ENCODE measurements around the gene CES4A.

CES4A gene

DNA sequence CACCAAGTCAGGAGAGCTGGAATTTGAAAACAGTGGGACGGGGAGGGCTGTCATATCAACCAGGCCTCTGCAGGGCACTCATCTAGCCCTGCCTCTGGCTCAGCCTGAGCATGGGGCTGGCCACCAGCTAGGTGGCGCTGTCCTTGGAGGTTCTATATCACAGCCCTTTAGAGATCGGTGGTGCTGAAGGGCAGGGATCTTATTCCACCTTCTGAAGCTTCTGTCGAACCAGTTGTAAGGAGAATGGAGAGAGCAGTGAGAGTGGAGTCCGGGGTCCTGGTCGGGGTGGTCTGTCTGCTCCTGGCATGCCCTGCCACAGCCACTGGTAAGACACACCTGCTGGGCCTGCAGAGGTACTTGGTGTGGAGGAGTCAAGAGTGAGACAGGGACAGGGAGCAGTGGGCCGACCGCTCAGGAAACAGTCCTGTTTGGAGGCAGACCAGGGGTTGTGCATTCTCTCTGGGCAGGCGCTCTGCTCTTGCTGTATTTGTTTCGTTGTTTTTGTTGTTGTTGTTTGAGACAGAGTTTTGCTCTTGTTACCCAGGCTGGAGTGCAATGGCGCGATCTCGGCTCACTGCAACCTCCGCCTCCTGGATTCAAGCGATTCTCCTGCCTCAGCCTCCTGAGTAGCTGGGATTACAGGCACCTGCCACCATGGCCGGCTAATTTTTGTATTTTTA, 27.2 kb upstream of the CES4A start, which contains the start of gene CES3 (continued):
- TF ChIP-seq ZNF664 (tag by site-specific recombination; IDR thresholded peaks at IDR 0.05) (no peak), ZNF747 (tag by site-specific recombination; IDR thresholded peaks at IDR 0.05) (no peak), FEZF1 (tag by site-specific recombination; IDR thresholded peaks at IDR 0.05) (no peak), ZNF654 (tag by site-specific recombination; IDR thresholded peaks at IDR 0.05; ENCODE audit: low read depth) (0 out of 2 replicates have a peak, but pooled peaks have one; percentile 11), ZNF600 (tag by site-specific recombination; IDR thresholded peaks at IDR 0.05) (peak; percentile 74), ZNF843 (tag by site-specific recombination; IDR thresholded peaks at IDR 0.05) (0 out of 2 replicates have a peak, but pooled peaks have one; percentile 33), SP7 (tag by site-specific recombination; IDR thresholded peaks at IDR 0.05) (peak; percentile 37), ZNF473 (tag by site-specific recombination; IDR thresholded peaks at IDR 0.05) (no peak), KLF7 (tag by site-specific recombination; IDR thresholded peaks at IDR 0.05; ENCODE audit: borderline replicate concordance) (no peak), ZXDB (tag by site-specific recombination; IDR thresholded peaks at IDR 0.05) (peak; percentile 53; the same call in 1 of the 2 replicates), ZBTB17 (tag by site-specific recombination; IDR thresholded peaks at IDR 0.05) (peak; percentile 83), KLF1 (tag by site-specific recombination; IDR thresholded peaks at IDR 0.05) (peak; percentile 7; the same call in 1 of the 2 replicates), IKZF3 (tag by site-specific recombination; IDR thresholded peaks at IDR 0.05) (0 out of 2 replicates have a peak, but pooled peaks have one; percentile 23), ZNF629 (tag by site-specific recombination; IDR thresholded peaks at IDR 0.05) (no peak)
- TF ChIP-seq, protein P1, sequence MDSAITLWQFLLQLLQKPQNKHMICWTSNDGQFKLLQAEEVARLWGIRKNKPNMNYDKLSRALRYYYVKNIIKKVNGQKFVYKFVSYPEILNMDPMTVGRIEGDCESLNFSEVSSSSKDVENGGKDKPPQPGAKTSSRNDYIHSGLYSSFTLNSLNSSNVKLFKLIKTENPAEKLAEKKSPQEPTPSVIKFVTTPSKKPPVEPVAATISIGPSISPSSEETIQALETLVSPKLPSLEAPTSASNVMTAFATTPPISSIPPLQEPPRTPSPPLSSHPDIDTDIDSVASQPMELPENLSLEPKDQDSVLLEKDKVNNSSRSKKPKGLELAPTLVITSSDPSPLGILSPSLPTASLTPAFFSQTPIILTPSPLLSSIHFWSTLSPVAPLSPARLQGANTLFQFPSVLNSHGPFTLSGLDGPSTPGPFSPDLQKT (IDR thresholded peaks at IDR 0.05; ENCODE audit: borderline replicate concordance, low read depth, low read length): no peak
- TF ChIP-seq, protein P2, sequence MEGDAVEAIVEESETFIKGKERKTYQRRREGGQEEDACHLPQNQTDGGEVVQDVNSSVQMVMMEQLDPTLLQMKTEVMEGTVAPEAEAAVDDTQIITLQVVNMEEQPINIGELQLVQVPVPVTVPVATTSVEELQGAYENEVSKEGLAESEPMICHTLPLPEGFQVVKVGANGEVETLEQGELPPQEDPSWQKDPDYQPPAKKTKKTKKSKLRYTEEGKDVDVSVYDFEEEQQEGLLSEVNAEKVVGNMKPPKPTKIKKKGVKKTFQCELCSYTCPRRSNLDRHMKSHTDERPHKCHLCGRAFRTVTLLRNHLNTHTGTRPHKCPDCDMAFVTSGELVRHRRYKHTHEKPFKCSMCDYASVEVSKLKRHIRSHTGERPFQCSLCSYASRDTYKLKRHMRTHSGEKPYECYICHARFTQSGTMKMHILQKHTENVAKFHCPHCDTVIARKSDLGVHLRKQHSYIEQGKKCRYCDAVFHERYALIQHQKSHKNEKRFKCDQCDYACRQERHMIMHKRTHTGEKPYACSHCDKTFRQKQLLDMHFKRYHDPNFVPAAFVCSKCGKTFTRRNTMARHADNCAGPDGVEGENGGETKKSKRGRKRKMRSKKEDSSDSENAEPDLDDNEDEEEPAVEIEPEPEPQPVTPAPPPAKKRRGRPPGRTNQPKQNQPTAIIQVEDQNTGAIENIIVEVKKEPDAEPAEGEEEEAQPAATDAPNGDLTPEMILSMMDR (tag by site-specific recombination; IDR thresholded peaks at IDR 0.05): peak; percentile 95
- TF ChIP-seq, protein P3, sequence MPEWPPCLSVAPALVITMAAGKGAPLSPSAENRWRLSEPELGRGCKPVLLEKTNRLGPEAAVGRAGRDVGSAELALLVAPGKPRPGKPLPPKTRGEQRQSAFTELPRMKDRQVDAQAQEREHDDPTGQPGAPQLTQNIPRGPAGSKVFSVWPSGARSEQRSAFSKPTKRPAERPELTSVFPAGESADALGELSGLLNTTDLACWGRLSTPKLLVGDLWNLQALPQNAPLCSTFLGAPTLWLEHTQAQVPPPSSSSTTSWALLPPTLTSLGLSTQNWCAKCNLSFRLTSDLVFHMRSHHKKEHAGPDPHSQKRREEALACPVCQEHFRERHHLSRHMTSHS (tag by site-specific recombination; IDR thresholded peaks at IDR 0.05): no peak
- TF ChIP-seq, protein P4, sequence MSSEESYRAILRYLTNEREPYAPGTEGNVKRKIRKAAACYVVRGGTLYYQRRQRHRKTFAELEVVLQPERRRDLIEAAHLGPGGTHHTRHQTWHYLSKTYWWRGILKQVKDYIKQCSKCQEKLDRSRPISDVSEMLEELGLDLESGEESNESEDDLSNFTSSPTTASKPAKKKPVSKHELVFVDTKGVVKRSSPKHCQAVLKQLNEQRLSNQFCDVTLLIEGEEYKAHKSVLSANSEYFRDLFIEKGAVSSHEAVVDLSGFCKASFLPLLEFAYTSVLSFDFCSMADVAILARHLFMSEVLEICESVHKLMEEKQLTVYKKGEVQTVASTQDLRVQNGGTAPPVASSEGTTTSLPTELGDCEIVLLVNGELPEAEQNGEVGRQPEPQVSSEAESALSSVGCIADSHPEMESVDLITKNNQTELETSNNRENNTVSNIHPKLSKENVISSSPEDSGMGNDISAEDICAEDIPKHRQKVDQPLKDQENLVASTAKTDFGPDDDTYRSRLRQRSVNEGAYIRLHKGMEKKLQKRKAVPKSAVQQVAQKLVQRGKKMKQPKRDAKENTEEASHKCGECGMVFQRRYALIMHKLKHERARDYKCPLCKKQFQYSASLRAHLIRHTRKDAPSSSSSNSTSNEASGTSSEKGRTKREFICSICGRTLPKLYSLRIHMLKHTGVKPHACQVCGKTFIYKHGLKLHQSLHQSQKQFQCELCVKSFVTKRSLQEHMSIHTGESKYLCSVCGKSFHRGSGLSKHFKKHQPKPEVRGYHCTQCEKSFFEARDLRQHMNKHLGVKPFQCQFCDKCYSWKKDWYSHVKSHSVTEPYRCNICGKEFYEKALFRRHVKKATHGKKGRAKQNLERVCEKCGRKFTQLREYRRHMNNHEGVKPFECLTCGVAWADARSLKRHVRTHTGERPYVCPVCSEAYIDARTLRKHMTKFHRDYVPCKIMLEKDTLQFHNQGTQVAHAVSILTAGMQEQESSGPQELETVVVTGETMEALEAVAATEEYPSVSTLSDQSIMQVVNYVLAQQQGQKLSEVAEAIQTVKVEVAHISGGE (tag by site-specific recombination; conservative IDR thresholded peaks at IDR 0.05; ENCODE audit: low read depth): 0 out of 2 replicates have a peak, but pooled peaks have one; percentile 8
- TF ChIP-seq, protein P5, sequence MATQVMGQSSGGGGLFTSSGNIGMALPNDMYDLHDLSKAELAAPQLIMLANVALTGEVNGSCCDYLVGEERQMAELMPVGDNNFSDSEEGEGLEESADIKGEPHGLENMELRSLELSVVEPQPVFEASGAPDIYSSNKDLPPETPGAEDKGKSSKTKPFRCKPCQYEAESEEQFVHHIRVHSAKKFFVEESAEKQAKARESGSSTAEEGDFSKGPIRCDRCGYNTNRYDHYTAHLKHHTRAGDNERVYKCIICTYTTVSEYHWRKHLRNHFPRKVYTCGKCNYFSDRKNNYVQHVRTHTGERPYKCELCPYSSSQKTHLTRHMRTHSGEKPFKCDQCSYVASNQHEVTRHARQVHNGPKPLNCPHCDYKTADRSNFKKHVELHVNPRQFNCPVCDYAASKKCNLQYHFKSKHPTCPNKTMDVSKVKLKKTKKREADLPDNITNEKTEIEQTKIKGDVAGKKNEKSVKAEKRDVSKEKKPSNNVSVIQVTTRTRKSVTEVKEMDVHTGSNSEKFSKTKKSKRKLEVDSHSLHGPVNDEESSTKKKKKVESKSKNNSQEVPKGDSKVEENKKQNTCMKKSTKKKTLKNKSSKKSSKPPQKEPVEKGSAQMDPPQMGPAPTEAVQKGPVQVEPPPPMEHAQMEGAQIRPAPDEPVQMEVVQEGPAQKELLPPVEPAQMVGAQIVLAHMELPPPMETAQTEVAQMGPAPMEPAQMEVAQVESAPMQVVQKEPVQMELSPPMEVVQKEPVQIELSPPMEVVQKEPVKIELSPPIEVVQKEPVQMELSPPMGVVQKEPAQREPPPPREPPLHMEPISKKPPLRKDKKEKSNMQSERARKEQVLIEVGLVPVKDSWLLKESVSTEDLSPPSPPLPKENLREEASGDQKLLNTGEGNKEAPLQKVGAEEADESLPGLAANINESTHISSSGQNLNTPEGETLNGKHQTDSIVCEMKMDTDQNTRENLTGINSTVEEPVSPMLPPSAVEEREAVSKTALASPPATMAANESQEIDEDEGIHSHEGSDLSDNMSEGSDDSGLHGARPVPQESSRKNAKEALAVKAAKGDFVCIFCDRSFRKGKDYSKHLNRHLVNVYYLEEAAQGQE (tag by site-specific recombination; IDR thresholded peaks at IDR 0.05): peak; percentile 55; the same call in 1 of the 2 replicates

Measured in HEK293 (cell line).